ENCODE results near the gene SCUBE2.

SCUBE2 gene

DNA sequence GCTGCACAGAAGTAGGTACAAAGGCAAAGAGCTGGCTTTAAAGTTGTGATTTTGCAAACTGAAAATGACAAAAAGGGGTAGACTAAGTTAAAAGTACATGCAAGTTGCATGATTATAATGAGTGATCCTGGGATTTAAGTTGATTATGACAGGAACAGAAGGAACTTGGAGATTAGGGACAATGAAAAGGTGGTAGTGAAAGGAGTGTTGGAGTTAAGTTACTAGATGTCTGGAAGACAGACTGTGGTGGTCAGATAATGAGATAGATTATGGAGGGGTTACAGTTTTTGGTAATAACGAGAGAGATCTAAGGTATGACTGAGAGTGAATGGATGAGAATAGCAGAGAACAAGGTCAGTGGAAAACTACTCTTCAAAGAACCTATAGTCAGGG is 119.5 kb downstream of the SCUBE2 start:
- TF ChIP-seq ZBTB7A (IDR thresholded peaks at IDR 0.05; ENCODE audit: low read depth), result no peak
- no peak for TF ChIP-seq RAD21 (IDR thresholded peaks at IDR 0.05; ENCODE audit: low read depth)
- TF ChIP-seq, protein P1, sequence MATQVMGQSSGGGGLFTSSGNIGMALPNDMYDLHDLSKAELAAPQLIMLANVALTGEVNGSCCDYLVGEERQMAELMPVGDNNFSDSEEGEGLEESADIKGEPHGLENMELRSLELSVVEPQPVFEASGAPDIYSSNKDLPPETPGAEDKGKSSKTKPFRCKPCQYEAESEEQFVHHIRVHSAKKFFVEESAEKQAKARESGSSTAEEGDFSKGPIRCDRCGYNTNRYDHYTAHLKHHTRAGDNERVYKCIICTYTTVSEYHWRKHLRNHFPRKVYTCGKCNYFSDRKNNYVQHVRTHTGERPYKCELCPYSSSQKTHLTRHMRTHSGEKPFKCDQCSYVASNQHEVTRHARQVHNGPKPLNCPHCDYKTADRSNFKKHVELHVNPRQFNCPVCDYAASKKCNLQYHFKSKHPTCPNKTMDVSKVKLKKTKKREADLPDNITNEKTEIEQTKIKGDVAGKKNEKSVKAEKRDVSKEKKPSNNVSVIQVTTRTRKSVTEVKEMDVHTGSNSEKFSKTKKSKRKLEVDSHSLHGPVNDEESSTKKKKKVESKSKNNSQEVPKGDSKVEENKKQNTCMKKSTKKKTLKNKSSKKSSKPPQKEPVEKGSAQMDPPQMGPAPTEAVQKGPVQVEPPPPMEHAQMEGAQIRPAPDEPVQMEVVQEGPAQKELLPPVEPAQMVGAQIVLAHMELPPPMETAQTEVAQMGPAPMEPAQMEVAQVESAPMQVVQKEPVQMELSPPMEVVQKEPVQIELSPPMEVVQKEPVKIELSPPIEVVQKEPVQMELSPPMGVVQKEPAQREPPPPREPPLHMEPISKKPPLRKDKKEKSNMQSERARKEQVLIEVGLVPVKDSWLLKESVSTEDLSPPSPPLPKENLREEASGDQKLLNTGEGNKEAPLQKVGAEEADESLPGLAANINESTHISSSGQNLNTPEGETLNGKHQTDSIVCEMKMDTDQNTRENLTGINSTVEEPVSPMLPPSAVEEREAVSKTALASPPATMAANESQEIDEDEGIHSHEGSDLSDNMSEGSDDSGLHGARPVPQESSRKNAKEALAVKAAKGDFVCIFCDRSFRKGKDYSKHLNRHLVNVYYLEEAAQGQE (IDR thresholded peaks at IDR 0.05; ENCODE audit: low read depth), result no peak
- TF ChIP-seq FOXM1 (IDR thresholded peaks at IDR 0.05; ENCODE audit: borderline replicate concordance, low read depth), result no peak
- no peak for TF ChIP-seq CREB1 (IDR thresholded peaks at IDR 0.05; ENCODE audit: low read depth)
- TF ChIP-seq, protein P2, sequence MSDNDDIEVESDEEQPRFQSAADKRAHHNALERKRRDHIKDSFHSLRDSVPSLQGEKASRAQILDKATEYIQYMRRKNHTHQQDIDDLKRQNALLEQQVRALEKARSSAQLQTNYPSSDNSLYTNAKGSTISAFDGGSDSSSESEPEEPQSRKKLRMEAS (IDR thresholded peaks at IDR 0.05), result no peak
- no peak for TF ChIP-seq TCF12 (IDR thresholded peaks at IDR 0.05; ENCODE audit: low read depth)
- TF ChIP-seq EGR1 (IDR thresholded peaks at IDR 0.05), result no peak
- no peak for TF ChIP-seq NFIC (IDR thresholded peaks at IDR 0.05)
- TF ChIP-seq USF1 (IDR thresholded peaks at IDR 0.05), result no peak
- TF ChIP-seq CEBPB (IDR thresholded peaks at IDR 0.05), result no peak
- TF ChIP-seq TAF1 (IDR thresholded peaks at IDR 0.05; ENCODE audit: low read depth), result no peak
- TF ChIP-seq EP300 (IDR thresholded peaks at IDR 0.05; ENCODE audit: borderline replicate concordance), result no peak
- TF ChIP-seq TEAD4 (IDR thresholded peaks at IDR 0.05), result no peak
- no peak for TF ChIP-seq YY1 (IDR thresholded peaks at IDR 0.05; ENCODE audit: low read depth)

DNA sequence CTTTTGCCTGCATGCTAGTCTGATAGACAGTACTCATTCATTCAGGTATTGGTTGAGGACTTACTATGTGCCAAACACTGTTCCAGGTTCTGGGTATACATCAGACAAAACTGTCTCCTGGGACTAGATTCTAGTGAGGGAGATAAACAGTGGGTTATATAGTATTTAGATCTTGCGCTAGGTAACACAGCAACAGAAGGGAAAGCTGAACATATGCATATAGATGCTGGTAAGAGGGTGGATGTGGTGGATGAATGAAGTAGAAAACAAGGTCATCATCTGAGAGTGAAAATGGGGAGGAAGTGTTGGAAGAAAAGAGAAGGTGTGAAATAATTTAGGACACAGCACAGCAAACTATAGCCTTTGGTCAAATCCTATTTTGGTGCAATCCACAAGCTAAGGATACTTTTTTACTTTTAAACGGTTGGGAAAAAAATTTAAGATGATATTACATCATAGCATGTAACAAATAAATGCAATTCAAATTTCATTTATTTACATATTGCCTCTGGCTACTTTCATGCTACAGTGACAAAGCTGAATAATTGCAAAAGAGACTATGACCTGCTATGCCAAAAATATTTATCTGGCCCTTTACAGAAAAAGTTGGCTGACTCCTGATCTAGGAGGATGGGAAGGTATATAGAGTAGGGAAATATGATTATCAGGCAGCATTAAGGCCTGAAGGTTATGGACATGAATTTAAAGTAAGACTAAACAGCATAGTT is 120.0 kb downstream of the SCUBE2 start:
- TF ChIP-seq TCF12 (IDR thresholded peaks at IDR 0.05; ENCODE audit: low read depth), result no peak
- no peak for TF ChIP-seq ZBTB7A (IDR thresholded peaks at IDR 0.05; ENCODE audit: low read depth)
- TF ChIP-seq, protein P1 (IDR thresholded peaks at IDR 0.05; ENCODE audit: low read depth), result no peak
- TF ChIP-seq FOXM1 (IDR thresholded peaks at IDR 0.05; ENCODE audit: borderline replicate concordance, low read depth), result no peak
- TF ChIP-seq RAD21 (IDR thresholded peaks at IDR 0.05; ENCODE audit: low read depth), result no peak
- TF ChIP-seq EGR1 (IDR thresholded peaks at IDR 0.05), result no peak
- TF ChIP-seq CREB1 (IDR thresholded peaks at IDR 0.05; ENCODE audit: low read depth), result no peak
- no peak for TF ChIP-seq USF1 (IDR thresholded peaks at IDR 0.05)
- TF ChIP-seq TAF1 (IDR thresholded peaks at IDR 0.05; ENCODE audit: low read depth), result no peak
- TF ChIP-seq, protein P2 (IDR thresholded peaks at IDR 0.05), result no peak
- no peak for TF ChIP-seq EP300 (IDR thresholded peaks at IDR 0.05; ENCODE audit: borderline replicate concordance)
- TF ChIP-seq CEBPB (IDR thresholded peaks at IDR 0.05), result no peak
- TF ChIP-seq TEAD4 (IDR thresholded peaks at IDR 0.05), result no peak
- no peak for TF ChIP-seq NFIC (IDR thresholded peaks at IDR 0.05)
